K562 (cell line): ENCODE results near the gene FAM50A. TPM values are rescaled to one million over a fixed set of nuclear protein-coding genes. Genes with fewer than 3 reads are reported as not detected.
A peak's percentile ranks its signal among the peaks of the same experiment; 100 is the strongest.

Experiments used
- BMI1 ChIP-seq: fragments of 150-350 bp; IDR thresholded peaks from 2 replicates; pipeline ENCODE4 v1.6.1; 2014; ENCODE audit warnings: low read length
- BRD4 ChIP-seq: fragments of 200-600 bp; sonication (generic); IDR thresholded peaks from 2 replicates; pipeline ENCODE4 v1.6.1; 2017; ENCODE audit warnings: inconsistent platforms
- BRD9 ChIP-seq: fragments of 450-650 bp; IDR thresholded peaks from 2 replicates; pipeline ENCODE4 v1.6.1; 2018; ENCODE audit warnings: low read depth; ENCODE audit not compliant: partially characterized antibody
- CC2D1A ChIP-seq: fragments of 450-650 bp; IDR thresholded peaks from 2 replicates; pipeline ENCODE4 v1.6.1; 2017; ENCODE audit warnings: mild to moderate bottlenecking
- CEBPG ChIP-seq, 3 experiments: fragments of 200-800 bp in 1 of 3; sonication (Bioruptor generic) in 1 of 3; sonication (generic) in 1 of 3; formaldehyde crosslinking in 1 of 3; IDR thresholded peaks in 2 of 3; conservative IDR thresholded peaks in 1 of 3; 2 replicates each; pipeline versions ENCODE4 v1.6.1 to v1.8.0; 2016 to 2022; ENCODE audit warnings: missing compliant biosample characterization in 2 of 3, missing genetic modification characterization in 2 of 3, mild to moderate bottlenecking in 1 of 3, missing genetic modification reagents in 1 of 3
- EP300 ChIP-seq: IDR thresholded peaks from 2 replicates; pipeline ENCODE4 v1.6.1; 2012; ENCODE audit warnings: low read length, improper control_type of control experiment
- HMG20A ChIP-seq: fragments of 450-650 bp; formaldehyde crosslinking; conservative IDR thresholded peaks from 2 replicates; pipeline ENCODE4 v1.4.0; 2020; ENCODE audit warnings: mild to moderate bottlenecking, mixed read lengths
- HMG20B ChIP-seq: fragments of 250-450 bp; sonication (Bioruptor Pico); IDR thresholded peaks from 2 replicates; pipeline ENCODE4 v1.5.0; 2021; ENCODE audit warnings: mild to moderate bottlenecking
- KDM4B ChIP-seq, 2 experiments: fragments of 450-650 bp in 1 of 2; sonication (generic) in 1 of 2; IDR thresholded peaks; 2 replicates each; pipeline ENCODE4 v1.6.1; 2016 to 2017; ENCODE audit warnings: borderline replicate concordance in 2 of 2, antibody characterized with exemption in 1 of 2, low read depth in 1 of 2, mild to moderate bottlenecking in 1 of 2
- NR2C2 ChIP-seq, 2 experiments: fragments of 200-800 bp in 1 of 2; sonication (Bioruptor generic) in 1 of 2; sonication (generic) in 1 of 2; formaldehyde crosslinking in 1 of 2; IDR thresholded peaks; 2 replicates each; pipeline versions ENCODE4 v1.6.1 to v1.8.0; 2016 to 2022; ENCODE audit warnings: mild to moderate bottlenecking in 1 of 2, missing compliant biosample characterization in 1 of 2, missing genetic modification characterization in 1 of 2, missing genetic modification reagents in 1 of 2
- POLR2AphosphoS2 ChIP-seq: IDR thresholded peaks from 2 replicates; pipeline ENCODE4 v1.6.1; 2012; ENCODE audit warnings: low read length, improper control_type of control experiment
- RNF2 ChIP-seq: sonication (generic); IDR thresholded peaks from 2 replicates; pipeline ENCODE4 v1.6.1; 2016
- SRSF3 ChIP-seq: fragments of 200-400 bp; formaldehyde crosslinking; IDR thresholded peaks from 2 replicates; pipeline ENCODE4 v1.6.1; 2016; ENCODE audit warnings: mild to moderate bottlenecking, low read length, moderate library complexity; ENCODE audit not compliant: insufficient read depth
- ZBTB8A ChIP-seq: fragments of 450-650 bp; IDR thresholded peaks from 2 replicates; pipeline ENCODE4 v1.6.1; 2018; ENCODE audit warnings: mild to moderate bottlenecking, moderate library complexity; ENCODE audit not compliant: partially characterized antibody
- ZNF165 ChIP-seq: fragments of 250-450 bp; sonication (Bioruptor Pico); IDR thresholded peaks from 2 replicates; pipeline ENCODE4 v1.4.0; 2020; ENCODE audit warnings: borderline replicate concordance
- ZNF445 ChIP-seq: fragments of 250-450 bp; sonication (Bioruptor Pico); IDR thresholded peaks from 2 replicates; pipeline ENCODE4 v1.4.0; 2020; ENCODE audit warnings: low read depth, mild to moderate bottlenecking, moderate library complexity
- polyA plus RNA-seq, 8 experiments: library from polyadenylated mRNA; depleted of rRNA in 4 of 8; stranded (reverse) in 5 of 8; unstranded in 3 of 8; fragments of >200 nt; fragmentation: Nextera tagmentation in 2 of 8; fragmentation: Illumina TruSeq in 1 of 8; extraction: Ambion mirVana in 2 of 8; extraction: Trizol in 1 of 8; gene quantifications; 2 replicates each; pipeline versions ENCODE4 v1.2.1 to v1.2.3, GENCODE V29; 2011 to 2014; ENCODE audit warnings: inconsistent platforms in 1 of 8, missing spikeins in 1 of 8
- total RNA-seq, 7 experiments: library from RNA; depleted of rRNA in 6 of 7; stranded (reverse); fragments of >200 nt in 6 of 7; fragmentation: Illumina TruSeq in 2 of 7; extraction: Trizol in 2 of 7; gene quantifications; 2 replicates each; pipeline versions ENCODE4 v1.2.1 to v1.2.3, GENCODE V29; 2011 to 2021; ENCODE audit warnings: low replicate concordance in 1 of 7
- TF ChIP-seq, protein P1 (sequence below): sonication (generic); formaldehyde crosslinking; IDR thresholded peaks from 2 replicates; pipeline ENCODE4 v1.8.0; 2022; ENCODE audit warnings: missing genetic modification reagents, mild to moderate bottlenecking, moderate library complexity, borderline replicate concordance
- TF ChIP-seq, protein P2 (sequence below): fragments of 250-450 bp; sonication (Bioruptor Pico); IDR thresholded peaks from 2 replicates; pipeline ENCODE4 v1.9.0; 2021; ENCODE audit warnings: mild to moderate bottlenecking, inconsistent platforms
- TF ChIP-seq, protein P3 (sequence below): fragments of 450-650 bp; formaldehyde crosslinking; IDR thresholded peaks from 2 replicates; pipeline ENCODE4 v1.4.0; 2022; ENCODE audit warnings: missing genetic modification characterization
- TF ChIP-seq, protein P4 (sequence below): fragments of 250-450 bp; sonication (Bioruptor Pico); IDR thresholded peaks from 2 replicates; pipeline ENCODE4 v1.5.0; 2021

The FAM50A gene
- total and polyA plus RNA-seq, 9 of the 15 experiments (the other 6 are each of a cell fraction or from before 2014, with no cell fraction given): 4.4 to 114 (median 67.3) TPM

DNA sequence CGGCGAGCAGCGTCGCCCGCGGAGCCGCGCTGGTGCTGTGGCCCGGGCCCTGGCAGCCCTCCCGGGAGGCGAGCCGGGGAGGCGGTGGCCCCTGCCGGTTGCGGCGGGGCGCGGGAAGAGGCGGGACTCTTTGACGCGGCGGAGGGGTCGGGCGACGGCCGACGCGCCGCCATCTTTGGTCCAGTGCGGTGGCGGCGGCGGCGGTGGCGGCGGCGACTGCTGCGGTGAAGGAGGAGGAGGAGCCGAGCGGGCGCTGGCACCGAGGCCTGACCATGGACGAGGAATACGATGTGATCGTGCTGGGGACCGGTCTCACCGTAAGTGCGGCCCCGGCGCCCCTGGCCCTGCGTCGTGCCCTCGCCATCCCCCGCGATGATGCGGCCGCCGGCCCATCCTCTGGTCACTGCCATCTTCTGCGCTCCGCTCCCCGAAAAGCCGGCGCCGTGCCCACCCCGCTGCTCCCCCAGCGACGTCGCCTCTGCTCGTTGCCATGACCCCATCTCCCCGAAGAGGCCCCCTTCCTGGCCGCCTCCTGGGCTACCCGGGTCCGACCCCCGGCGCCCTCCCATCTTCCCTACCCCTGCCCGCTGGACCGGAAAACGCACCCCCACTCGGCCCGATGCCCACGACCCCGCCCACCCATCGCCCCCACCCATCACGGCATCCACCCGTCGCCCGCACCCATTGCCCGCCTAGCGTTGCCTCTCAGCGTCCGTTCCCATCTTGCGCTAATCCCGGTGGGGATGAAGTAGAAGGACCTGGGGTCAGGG is 6.8 kb upstream of the FAM50A start, which contains the start of gene GDI1 (continued):
- TF ChIP-seq POLR2AphosphoS2: no peak
- TF ChIP-seq ZBTB8A: no peak
- TF ChIP-seq EP300: no peak
- TF ChIP-seq, protein P1, sequence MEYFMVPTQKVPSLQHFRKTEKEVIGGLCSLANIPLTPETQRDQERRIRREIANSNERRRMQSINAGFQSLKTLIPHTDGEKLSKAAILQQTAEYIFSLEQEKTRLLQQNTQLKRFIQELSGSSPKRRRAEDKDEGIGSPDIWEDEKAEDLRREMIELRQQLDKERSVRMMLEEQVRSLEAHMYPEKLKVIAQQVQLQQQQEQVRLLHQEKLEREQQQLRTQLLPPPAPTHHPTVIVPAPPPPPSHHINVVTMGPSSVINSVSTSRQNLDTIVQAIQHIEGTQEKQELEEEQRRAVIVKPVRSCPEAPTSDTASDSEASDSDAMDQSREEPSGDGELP (CRISPR knock-in tag): no peak
- TF ChIP-seq CC2D1A: no peak
- no peak for TF ChIP-seq BRD4
- no peak for TF ChIP-seq BMI1
- TF ChIP-seq SRSF3: no peak
- no peak for TF ChIP-seq RNF2
- TF ChIP-seq CEBPG (CRISPR knock-in tag; IDR thresholded peaks at IDR 0.05): no peak
- no peak for TF ChIP-seq CEBPG (tag; conservative IDR thresholded peaks at IDR 0.05 in 1 of 2, IDR thresholded peaks at IDR 0.05 in 1 of 2)
- no peak for TF ChIP-seq BRD9
- no peak for TF ChIP-seq ZNF445 (CRISPR knock-in tag)
- TF ChIP-seq, protein P2, sequence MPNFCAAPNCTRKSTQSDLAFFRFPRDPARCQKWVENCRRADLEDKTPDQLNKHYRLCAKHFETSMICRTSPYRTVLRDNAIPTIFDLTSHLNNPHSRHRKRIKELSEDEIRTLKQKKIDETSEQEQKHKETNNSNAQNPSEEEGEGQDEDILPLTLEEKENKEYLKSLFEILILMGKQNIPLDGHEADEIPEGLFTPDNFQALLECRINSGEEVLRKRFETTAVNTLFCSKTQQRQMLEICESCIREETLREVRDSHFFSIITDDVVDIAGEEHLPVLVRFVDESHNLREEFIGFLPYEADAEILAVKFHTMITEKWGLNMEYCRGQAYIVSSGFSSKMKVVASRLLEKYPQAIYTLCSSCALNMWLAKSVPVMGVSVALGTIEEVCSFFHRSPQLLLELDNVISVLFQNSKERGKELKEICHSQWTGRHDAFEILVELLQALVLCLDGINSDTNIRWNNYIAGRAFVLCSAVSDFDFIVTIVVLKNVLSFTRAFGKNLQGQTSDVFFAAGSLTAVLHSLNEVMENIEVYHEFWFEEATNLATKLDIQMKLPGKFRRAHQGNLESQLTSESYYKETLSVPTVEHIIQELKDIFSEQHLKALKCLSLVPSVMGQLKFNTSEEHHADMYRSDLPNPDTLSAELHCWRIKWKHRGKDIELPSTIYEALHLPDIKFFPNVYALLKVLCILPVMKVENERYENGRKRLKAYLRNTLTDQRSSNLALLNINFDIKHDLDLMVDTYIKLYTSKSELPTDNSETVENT: no peak
- no peak for TF ChIP-seq NR2C2 (CRISPR knock-in tag; IDR thresholded peaks at IDR 0.05)
- TF ChIP-seq NR2C2 (tag; IDR thresholded peaks at IDR 0.05): no peak
- no peak for TF ChIP-seq HMG20A (CRISPR knock-in tag)
- no peak for TF ChIP-seq KDM4B (IDR thresholded peaks at IDR 0.05; ENCODE audit: borderline replicate concordance in 2 of 2, low read depth in 1 of 2)
- TF ChIP-seq ZNF165 (CRISPR knock-in tag): no peak
- TF ChIP-seq, protein P3, sequence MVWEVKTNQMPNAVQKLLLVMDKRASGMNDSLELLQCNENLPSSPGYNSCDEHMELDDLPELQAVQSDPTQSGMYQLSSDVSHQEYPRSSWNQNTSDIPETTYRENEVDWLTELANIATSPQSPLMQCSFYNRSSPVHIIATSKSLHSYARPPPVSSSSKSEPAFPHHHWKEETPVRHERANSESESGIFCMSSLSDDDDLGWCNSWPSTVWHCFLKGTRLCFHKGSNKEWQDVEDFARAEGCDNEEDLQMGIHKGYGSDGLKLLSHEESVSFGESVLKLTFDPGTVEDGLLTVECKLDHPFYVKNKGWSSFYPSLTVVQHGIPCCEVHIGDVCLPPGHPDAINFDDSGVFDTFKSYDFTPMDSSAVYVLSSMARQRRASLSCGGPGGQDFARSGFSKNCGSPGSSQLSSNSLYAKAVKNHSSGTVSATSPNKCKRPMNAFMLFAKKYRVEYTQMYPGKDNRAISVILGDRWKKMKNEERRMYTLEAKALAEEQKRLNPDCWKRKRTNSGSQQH (CRISPR knock-in tag): no peak
- TF ChIP-seq, protein P4, sequence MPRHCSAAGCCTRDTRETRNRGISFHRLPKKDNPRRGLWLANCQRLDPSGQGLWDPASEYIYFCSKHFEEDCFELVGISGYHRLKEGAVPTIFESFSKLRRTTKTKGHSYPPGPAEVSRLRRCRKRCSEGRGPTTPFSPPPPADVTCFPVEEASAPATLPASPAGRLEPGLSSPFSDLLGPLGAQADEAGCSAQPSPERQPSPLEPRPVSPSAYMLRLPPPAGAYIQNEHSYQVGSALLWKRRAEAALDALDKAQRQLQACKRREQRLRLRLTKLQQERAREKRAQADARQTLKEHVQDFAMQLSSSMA: peak; percentile 44; the same call in 1 of the 2 replicates
- TF ChIP-seq HMG20B (CRISPR knock-in tag): no peak
